ENCODE measurements around the gene PHF1.

The PHF1 gene

DNA sequence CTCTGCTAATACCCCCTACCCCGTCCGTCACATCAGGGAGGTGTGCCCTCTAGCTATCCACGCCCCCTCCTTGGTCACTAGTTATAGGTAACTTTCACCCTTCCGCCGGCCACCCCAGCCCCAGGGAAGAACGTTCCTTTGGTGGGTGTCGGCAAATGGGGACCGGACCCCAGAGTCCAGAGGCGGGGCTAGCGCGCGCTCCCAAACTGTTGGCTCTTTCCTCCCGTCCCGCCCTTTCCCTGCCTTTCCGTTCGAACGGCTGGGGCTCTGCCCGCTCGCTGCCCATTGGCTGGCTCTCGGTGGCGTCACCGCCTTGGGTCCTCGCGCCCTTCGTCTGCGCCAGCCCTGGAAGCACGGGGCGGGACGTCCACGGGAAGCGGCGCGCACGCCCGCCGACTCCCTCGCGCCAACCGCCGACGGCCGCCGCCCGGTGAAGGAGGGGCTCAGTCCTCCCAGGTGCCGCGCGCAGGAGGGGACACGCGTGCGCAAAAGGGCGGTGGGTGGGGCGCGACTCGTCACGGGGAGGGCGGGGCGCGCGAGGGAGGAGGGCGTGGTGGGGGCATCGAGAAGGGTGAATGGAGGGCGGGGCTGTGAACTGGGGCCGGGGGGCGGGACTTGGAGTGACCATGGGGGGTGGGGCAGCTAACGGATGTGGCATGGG is 634 bp upstream of the PHF1 start:
- Histone ChIP-seq H3K27ac (ENCODE audit: low read depth, low read length, poor library complexity, severe bottlenecking) (peak overlapping the region; percentile 83), H3K9ac (ENCODE audit: low read length) (peak overlapping the region; percentile 72), H3K4me2 (ENCODE audit: low read length) (peak overlapping the region; percentile 79), H4K20me1 (ENCODE audit: insufficient read depth, low read length) (no peaks in the 10 kb centered on the region), H3K27me3 (ENCODE audit: insufficient read depth, low read length) (no peaks in the 10 kb centered on the region), H3K9me2 (ENCODE audit: low read depth, low read length) (no peaks in the 10 kb centered on the region), H3K4me1 (ENCODE audit: insufficient read depth, low read length, severe bottlenecking) (peaks cover 32% of the 10 kb centered on the region), H3K79me2 (ENCODE audit: insufficient read depth, low read length) (no peaks in the 10 kb centered on the region), H3K4me3 (ENCODE audit: low read depth, low read length, poor library complexity, severe bottlenecking) (peak overlapping the region; percentile 87), H3K9me3 (ENCODE audit: low read length) (no peaks in the 10 kb centered on the region), H3F3A (ENCODE audit: insufficient read depth, low read length) (peaks cover 10% of the 10 kb centered on the region; the same call in 1 of the 2 replicates), H3K36me3 (ENCODE audit: insufficient read depth, low read length) (peaks cover 43% of the 10 kb centered on the region), H2AFZ (ENCODE audit: low read length) (no peak overlapping the region)
- TF ChIP-seq, protein P1, sequence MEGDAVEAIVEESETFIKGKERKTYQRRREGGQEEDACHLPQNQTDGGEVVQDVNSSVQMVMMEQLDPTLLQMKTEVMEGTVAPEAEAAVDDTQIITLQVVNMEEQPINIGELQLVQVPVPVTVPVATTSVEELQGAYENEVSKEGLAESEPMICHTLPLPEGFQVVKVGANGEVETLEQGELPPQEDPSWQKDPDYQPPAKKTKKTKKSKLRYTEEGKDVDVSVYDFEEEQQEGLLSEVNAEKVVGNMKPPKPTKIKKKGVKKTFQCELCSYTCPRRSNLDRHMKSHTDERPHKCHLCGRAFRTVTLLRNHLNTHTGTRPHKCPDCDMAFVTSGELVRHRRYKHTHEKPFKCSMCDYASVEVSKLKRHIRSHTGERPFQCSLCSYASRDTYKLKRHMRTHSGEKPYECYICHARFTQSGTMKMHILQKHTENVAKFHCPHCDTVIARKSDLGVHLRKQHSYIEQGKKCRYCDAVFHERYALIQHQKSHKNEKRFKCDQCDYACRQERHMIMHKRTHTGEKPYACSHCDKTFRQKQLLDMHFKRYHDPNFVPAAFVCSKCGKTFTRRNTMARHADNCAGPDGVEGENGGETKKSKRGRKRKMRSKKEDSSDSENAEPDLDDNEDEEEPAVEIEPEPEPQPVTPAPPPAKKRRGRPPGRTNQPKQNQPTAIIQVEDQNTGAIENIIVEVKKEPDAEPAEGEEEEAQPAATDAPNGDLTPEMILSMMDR (IDR thresholded peaks at IDR 0.05; ENCODE audit: low read length), result no peak

DNA sequence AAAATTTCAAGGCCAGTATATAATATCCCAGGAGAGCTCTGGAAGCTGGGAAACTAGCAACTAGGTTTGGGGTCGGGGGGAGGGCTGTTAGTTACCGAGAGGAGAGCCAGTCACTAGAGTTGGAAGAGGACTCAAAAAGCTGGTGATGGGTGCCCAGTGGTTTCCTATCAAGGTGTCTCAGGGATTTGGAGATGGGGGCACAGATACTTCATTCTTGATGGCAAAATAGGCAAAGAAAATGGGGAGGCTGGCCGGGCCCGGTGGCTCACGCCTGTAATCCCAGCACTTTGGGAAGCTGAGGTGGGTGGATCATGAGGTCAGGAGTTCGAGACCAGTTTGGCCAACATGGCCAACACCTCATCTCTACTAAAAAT is 805 bp downstream of the PHF1 start:
- Histone ChIP-seq H3K4me2 (ENCODE audit: low read length) (peak overlapping the region; percentile 78), H4K20me1 (ENCODE audit: insufficient read depth, low read length) (no peaks in the 10 kb centered on the region), H3K4me3 (ENCODE audit: low read depth, low read length, poor library complexity, severe bottlenecking) (peak overlapping the region; percentile 87), H3K27me3 (ENCODE audit: insufficient read depth, low read length) (no peaks in the 10 kb centered on the region), H3K9ac (ENCODE audit: low read length) (peak overlapping the region; percentile 84), H3K79me2 (ENCODE audit: insufficient read depth, low read length) (no peaks in the 10 kb centered on the region), H2AFZ (ENCODE audit: low read length) (no peak overlapping the region), H3K9me3 (ENCODE audit: low read length) (no peaks in the 10 kb centered on the region), H3K27ac (ENCODE audit: low read depth, low read length, poor library complexity, severe bottlenecking) (peak overlapping the region; percentile 28), H3K9me2 (ENCODE audit: low read depth, low read length) (no peaks in the 10 kb centered on the region), H3F3A (ENCODE audit: insufficient read depth, low read length) (peaks cover 10% of the 10 kb centered on the region; the same call in 1 of the 2 replicates), H3K4me1 (ENCODE audit: insufficient read depth, low read length, severe bottlenecking) (peaks cover 46% of the 10 kb centered on the region), H3K36me3 (ENCODE audit: insufficient read depth, low read length) (peaks cover 29% of the 10 kb centered on the region)
- TF ChIP-seq, protein P1 (IDR thresholded peaks at IDR 0.05; ENCODE audit: low read length), result no peak
- TF ChIP-seq EZH2 (IDR thresholded peaks at IDR 0.05; ENCODE audit: borderline replicate concordance, low read length), result no peak

DNA sequence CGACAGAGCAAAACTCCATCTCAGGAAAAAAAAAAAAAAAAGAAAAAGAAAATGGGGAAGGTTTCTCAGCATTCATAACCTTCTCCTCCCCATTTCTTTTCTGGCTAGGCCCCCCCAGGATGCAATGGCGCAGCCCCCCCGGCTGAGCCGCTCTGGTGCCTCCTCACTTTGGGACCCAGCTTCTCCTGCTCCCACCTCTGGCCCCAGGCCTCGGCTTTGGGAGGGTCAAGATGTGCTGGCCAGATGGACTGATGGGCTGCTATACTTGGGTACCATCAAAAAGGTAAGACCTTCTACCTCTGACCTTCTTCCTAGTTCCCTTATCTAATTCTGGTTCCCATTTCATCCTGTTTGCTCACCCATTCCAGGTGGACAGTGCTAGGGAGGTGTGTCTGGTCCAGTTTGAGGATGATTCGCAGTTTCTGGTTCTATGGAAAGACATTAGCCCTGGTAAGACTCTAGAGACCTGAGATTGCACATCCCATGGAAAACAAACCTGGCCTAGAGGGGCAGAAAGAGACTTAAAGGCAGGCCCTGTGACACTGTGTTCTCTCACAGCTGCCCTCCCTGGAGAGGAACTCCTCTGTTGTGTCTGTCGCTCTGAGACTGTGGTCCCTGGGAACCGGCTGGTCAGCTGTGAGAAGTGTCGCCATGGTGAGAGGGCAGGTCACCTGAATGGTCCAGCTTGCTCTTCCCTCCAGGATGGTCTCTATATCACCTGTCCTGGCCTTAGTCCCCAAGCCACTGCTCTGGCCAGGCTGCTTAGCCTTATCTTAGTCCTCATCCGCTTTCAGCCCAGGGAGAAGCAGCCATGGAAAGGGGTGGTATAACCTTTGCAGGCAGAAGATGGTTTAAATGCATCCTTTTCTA is 1.6 kb downstream of the PHF1 start:
- Histone ChIP-seq H3K9ac (ENCODE audit: low read length) (no peak overlapping the region), H3K9me3 (ENCODE audit: low read length) (no peaks in the 10 kb centered on the region), H3K4me1 (ENCODE audit: insufficient read depth, low read length, severe bottlenecking) (peaks cover 54% of the 10 kb centered on the region), H3K36me3 (ENCODE audit: insufficient read depth, low read length) (peaks cover 22% of the 10 kb centered on the region), H3F3A (ENCODE audit: insufficient read depth, low read length) (peaks cover 10% of the 10 kb centered on the region; the same call in 1 of the 2 replicates), H4K20me1 (ENCODE audit: insufficient read depth, low read length) (no peaks in the 10 kb centered on the region), H3K27ac (ENCODE audit: low read depth, low read length, poor library complexity, severe bottlenecking) (peak overlapping the region; percentile 21), H2AFZ (ENCODE audit: low read length) (no peak overlapping the region), H3K4me3 (ENCODE audit: low read depth, low read length, poor library complexity, severe bottlenecking) (no peak overlapping the region), H3K79me2 (ENCODE audit: insufficient read depth, low read length) (0 out of 2 replicates have a peak, but pooled peaks cover 4% of the 10 kb centered on the region), H3K27me3 (ENCODE audit: insufficient read depth, low read length) (no peaks in the 10 kb centered on the region), H3K4me2 (ENCODE audit: low read length) (no peak overlapping the region), H3K9me2 (ENCODE audit: low read depth, low read length) (no peaks in the 10 kb centered on the region)
- TF ChIP-seq, protein P1 (IDR thresholded peaks at IDR 0.05; ENCODE audit: low read length), result no peak
- TF ChIP-seq EZH2 (IDR thresholded peaks at IDR 0.05; ENCODE audit: borderline replicate concordance, low read length), result no peak

Measured in OCI-LY1 (cell line).